Measurements from ENCODE around the gene GALNT9. TPM values are rescaled to one million over a fixed set of nuclear protein-coding genes. Genes with fewer than 3 reads are reported as not detected.

GALNT9 gene
- polyA plus RNA-seq, 3 donors, result not detected

GRCh38 chr12:132295101-132295526 is 34.3 kb downstream of the GALNT9 start:
- H3K27ac Mint-ChIP-seq, result no peak overlapping the region
- 89% methylated on average over 18 of the region's 18 CpGs for WGBS (ENCODE audit: insufficient coverage)
- H3K4me2 ChIP-seq (replicated peaks; ENCODE audit: extremely low read depth, low read length, poor library complexity, severe bottlenecking), result no peak overlapping the region
- no peak overlapping the region for H3K4me3 ChIP-seq (replicated peaks in 1 of 3; ENCODE audit: low read depth in 2 of 3, low read length in 3 of 3)
- intact Hi-C loops (cut with micrococcal nuclease), result no loop called here
- H3K36me3 ChIP-seq (replicated peaks in 1 of 2; ENCODE audit: control insufficient read depth in 1 of 2, insufficient read depth in 2 of 2, low read length in 2 of 2), result no peaks in the 10 kb centered on the region
- H3K79me2 ChIP-seq (ENCODE audit: insufficient read depth, low read length), result no peaks in the 10 kb centered on the region
- peaks cover 7 to 22% (median 9%) of the 10 kb centered on the region in 7 donors for H3K9me3 Mint-ChIP-seq
- peaks cover 0 to 9% (median 3%) of the 10 kb centered on the region in 3 donors for H3K27me3 Mint-ChIP-seq (ENCODE audit: low read depth in 3 of 3)
- no peak overlapping the region for H3K27ac ChIP-seq (ENCODE audit: low read depth in 1 of 2, low read length in 2 of 2)
- H3K4me1 ChIP-seq (ENCODE audit: control insufficient read depth in 1 of 2, insufficient read depth in 2 of 2, low read length in 2 of 2), result no peaks in the 10 kb centered on the region
- H2AFZ ChIP-seq (ENCODE audit: insufficient read depth, low read depth, low read length, poor library complexity, severe bottlenecking), result no peak overlapping the region
- H3K9me3 ChIP-seq (replicated peaks in 1 of 2; ENCODE audit: control insufficient read depth in 1 of 2, insufficient read depth in 1 of 2, low read length in 2 of 2), result peaks cover 13 to 19% of the 10 kb centered on the region in 2 donors
- H3K36me3 Mint-ChIP-seq, result no peaks in the 10 kb centered on the region
- H3K4me1 Mint-ChIP-seq, result no peaks in the 10 kb centered on the region
- TF ChIP-seq CTCF (IDR thresholded peaks at IDR 0.05), result no peak
- H3K27me3 ChIP-seq (ENCODE audit: control insufficient read depth in 2 of 2, insufficient read depth in 2 of 2, low read length in 2 of 2), result no peaks in the 10 kb centered on the region
- no peak overlapping the region for H3K9ac ChIP-seq (ENCODE audit: insufficient read depth, low read length, poor library complexity, severe bottlenecking)
- H4K20me1 ChIP-seq (ENCODE audit: insufficient read depth, low read length), result no peaks in the 10 kb centered on the region
- DNase-seq, result no peak
- H3K4me3 Mint-ChIP-seq, result no peak overlapping the region

- 80% methylated on average over 18 of the region's 24 CpGs for WGBS (ENCODE audit: insufficient coverage)
- H3K79me2 ChIP-seq (ENCODE audit: insufficient read depth, low read length), result no peaks in the 10 kb centered on the region
- no peak overlapping the region for H3K9ac ChIP-seq (ENCODE audit: insufficient read depth, low read length, poor library complexity, severe bottlenecking)
- H4K20me1 ChIP-seq (ENCODE audit: insufficient read depth, low read length), result no peaks in the 10 kb centered on the region
- H2AFZ ChIP-seq (ENCODE audit: insufficient read depth, low read depth, low read length, poor library complexity, severe bottlenecking), result no peak overlapping the region
- Mint-ChIP-seq H3K36me3 (no peaks in the 10 kb centered on the region), H3K4me1 (no peaks in the 10 kb centered on the region), H3K9me3 (peaks cover 7 to 21% (median 9%) of the 10 kb centered on the region in 7 donors), H3K4me3 (no peak overlapping the region), H3K27ac (no peak overlapping the region), H3K27me3 (ENCODE audit: low read depth in 3 of 3) (peaks cover 0 to 9% (median 3%) of the 10 kb centered on the region in 3 donors)
- no peaks in the 10 kb centered on the region for H3K27me3 ChIP-seq (ENCODE audit: control insufficient read depth in 2 of 2, insufficient read depth in 2 of 2, low read length in 2 of 2)
- H3K27ac ChIP-seq (ENCODE audit: low read depth in 1 of 2, low read length in 2 of 2), result no peak overlapping the region
- intact Hi-C loops (cut with micrococcal nuclease), result no loop called here
- no peak overlapping the region for H3K4me2 ChIP-seq (replicated peaks; ENCODE audit: extremely low read depth, low read length, poor library complexity, severe bottlenecking)
- H3K36me3 ChIP-seq (replicated peaks in 1 of 2; ENCODE audit: control insufficient read depth in 1 of 2, insufficient read depth in 2 of 2, low read length in 2 of 2), result no peaks in the 10 kb centered on the region
- H3K9me3 ChIP-seq (replicated peaks in 1 of 2; ENCODE audit: control insufficient read depth in 1 of 2, insufficient read depth in 1 of 2, low read length in 2 of 2), result peaks cover 13 to 20% of the 10 kb centered on the region in 2 donors
- no peak overlapping the region for H3K4me3 ChIP-seq (replicated peaks in 1 of 3; ENCODE audit: low read depth in 2 of 3, low read length in 3 of 3)
- H3K4me1 ChIP-seq (ENCODE audit: control insufficient read depth in 1 of 2, insufficient read depth in 2 of 2, low read length in 2 of 2), result no peaks in the 10 kb centered on the region
- no peak for TF ChIP-seq CTCF (IDR thresholded peaks at IDR 0.05)
- no peak for DNase-seq
Observed at GRCh38 chr12:132294121-132295034, 35.0 kb downstream of the GALNT9 start.
